Measurements from ENCODE around the gene SV2C.

The SV2C gene

DNA sequence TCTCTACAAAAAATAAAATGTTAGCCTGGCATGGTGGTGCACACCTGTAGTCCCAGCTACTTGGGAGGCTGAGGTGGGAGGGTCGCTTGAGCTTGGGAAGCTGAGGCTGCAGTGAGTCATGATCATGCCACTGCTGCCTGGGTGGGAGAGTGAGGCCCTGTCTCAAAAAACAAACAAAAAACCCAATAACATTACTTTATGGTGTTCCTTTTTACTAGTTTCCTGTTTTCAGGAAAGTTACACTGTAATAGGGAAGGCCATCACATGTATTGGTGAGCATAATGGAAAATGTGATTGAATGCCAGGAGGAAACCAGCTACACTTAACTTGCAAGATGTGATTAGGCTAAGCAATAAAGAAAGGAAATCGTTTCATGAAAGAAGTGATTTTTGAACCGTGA, 42.7 kb downstream of the SV2C start:
- no peak for ATAC-seq
- TF ChIP-seq OSR1 (CRISPR knock-in tag; IDR thresholded peaks at IDR 0.05) (no peak), TOX (CRISPR knock-in tag; IDR thresholded peaks at IDR 0.05; ENCODE audit: borderline replicate concordance) (no peak), ZFP30 (CRISPR knock-in tag; IDR thresholded peaks at IDR 0.05) (no peak), ESRRG (CRISPR knock-in tag; IDR thresholded peaks at IDR 0.05) (no peak), SNAI2 (CRISPR knock-in tag; IDR thresholded peaks at IDR 0.05) (no peak), GLIS3 (CRISPR knock-in tag; IDR thresholded peaks at IDR 0.05) (no peak), ZNF565 (CRISPR knock-in tag; conservative IDR thresholded peaks at IDR 0.05; ENCODE audit: low read depth) (no peak), ISL1 (CRISPR knock-in tag; IDR thresholded peaks at IDR 0.05) (no peak), RARB (CRISPR knock-in tag; IDR thresholded peaks at IDR 0.05) (no peak), ZNF8 (CRISPR knock-in tag; IDR thresholded peaks at IDR 0.05) (no peak), ARNTL (CRISPR knock-in tag; IDR thresholded peaks at IDR 0.05; ENCODE audit: borderline replicate concordance, low read depth) (no peak), BACH2 (CRISPR knock-in tag; IDR thresholded peaks at IDR 0.05; ENCODE audit: borderline replicate concordance) (no peak)
- TF ChIP-seq, protein P1, sequence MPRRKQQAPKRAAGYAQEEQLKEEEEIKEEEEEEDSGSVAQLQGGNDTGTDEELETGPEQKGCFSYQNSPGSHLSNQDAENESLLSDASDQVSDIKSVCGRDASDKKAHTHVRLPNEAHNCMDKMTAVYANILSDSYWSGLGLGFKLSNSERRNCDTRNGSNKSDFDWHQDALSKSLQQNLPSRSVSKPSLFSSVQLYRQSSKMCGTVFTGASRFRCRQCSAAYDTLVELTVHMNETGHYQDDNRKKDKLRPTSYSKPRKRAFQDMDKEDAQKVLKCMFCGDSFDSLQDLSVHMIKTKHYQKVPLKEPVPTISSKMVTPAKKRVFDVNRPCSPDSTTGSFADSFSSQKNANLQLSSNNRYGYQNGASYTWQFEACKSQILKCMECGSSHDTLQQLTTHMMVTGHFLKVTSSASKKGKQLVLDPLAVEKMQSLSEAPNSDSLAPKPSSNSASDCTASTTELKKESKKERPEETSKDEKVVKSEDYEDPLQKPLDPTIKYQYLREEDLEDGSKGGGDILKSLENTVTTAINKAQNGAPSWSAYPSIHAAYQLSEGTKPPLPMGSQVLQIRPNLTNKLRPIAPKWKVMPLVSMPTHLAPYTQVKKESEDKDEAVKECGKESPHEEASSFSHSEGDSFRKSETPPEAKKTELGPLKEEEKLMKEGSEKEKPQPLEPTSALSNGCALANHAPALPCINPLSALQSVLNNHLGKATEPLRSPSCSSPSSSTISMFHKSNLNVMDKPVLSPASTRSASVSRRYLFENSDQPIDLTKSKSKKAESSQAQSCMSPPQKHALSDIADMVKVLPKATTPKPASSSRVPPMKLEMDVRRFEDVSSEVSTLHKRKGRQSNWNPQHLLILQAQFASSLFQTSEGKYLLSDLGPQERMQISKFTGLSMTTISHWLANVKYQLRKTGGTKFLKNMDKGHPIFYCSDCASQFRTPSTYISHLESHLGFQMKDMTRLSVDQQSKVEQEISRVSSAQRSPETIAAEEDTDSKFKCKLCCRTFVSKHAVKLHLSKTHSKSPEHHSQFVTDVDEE (CRISPR knock-in tag; IDR thresholded peaks at IDR 0.05), result no peak
- TF ChIP-seq, protein P2, sequence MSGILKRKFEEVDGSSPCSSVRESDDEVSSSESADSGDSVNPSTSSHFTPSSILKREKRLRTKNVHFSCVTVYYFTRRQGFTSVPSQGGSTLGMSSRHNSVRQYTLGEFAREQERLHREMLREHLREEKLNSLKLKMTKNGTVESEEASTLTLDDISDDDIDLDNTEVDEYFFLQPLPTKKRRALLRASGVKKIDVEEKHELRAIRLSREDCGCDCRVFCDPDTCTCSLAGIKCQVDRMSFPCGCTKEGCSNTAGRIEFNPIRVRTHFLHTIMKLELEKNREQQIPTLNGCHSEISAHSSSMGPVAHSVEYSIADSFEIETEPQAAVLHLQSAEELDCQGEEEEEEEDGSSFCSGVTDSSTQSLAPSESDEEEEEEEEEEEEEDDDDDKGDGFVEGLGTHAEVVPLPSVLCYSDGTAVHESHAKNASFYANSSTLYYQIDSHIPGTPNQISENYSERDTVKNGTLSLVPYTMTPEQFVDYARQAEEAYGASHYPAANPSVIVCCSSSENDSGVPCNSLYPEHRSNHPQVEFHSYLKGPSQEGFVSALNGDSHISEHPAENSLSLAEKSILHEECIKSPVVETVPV (CRISPR knock-in tag; IDR thresholded peaks at IDR 0.05), result no peak
- TF ChIP-seq, protein P3, sequence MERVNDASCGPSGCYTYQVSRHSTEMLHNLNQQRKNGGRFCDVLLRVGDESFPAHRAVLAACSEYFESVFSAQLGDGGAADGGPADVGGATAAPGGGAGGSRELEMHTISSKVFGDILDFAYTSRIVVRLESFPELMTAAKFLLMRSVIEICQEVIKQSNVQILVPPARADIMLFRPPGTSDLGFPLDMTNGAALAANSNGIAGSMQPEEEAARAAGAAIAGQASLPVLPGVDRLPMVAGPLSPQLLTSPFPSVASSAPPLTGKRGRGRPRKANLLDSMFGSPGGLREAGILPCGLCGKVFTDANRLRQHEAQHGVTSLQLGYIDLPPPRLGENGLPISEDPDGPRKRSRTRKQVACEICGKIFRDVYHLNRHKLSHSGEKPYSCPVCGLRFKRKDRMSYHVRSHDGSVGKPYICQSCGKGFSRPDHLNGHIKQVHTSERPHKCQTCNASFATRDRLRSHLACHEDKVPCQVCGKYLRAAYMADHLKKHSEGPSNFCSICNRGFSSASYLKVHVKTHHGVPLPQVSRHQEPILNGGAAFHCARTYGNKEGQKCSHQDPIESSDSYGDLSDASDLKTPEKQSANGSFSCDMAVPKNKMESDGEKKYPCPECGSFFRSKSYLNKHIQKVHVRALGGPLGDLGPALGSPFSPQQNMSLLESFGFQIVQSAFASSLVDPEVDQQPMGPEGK (CRISPR knock-in tag; IDR thresholded peaks at IDR 0.05; ENCODE audit: borderline replicate concordance), result no peak

DNA sequence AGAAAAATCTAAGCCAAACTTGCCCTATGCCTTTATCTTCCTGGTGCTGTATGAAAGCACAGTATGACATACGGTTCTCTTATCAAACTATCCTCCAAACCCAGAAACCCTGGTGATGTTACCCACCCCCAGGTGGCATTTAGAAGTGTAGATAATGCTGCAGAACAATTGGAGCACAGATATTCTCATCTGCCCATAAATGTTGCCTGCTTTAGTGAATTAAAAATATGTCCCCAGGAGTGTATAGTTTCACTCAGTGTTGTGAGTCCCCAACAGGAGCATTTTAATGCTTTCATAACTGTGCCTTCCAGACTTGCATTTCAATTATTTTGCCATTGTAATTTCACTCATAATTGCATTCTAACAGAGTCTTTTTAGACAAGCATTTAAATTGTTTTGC, 50.8 kb downstream of the SV2C start:
- no peak; the same call in 2 of the 3 replicates for ATAC-seq
- TF ChIP-seq, protein P4, sequence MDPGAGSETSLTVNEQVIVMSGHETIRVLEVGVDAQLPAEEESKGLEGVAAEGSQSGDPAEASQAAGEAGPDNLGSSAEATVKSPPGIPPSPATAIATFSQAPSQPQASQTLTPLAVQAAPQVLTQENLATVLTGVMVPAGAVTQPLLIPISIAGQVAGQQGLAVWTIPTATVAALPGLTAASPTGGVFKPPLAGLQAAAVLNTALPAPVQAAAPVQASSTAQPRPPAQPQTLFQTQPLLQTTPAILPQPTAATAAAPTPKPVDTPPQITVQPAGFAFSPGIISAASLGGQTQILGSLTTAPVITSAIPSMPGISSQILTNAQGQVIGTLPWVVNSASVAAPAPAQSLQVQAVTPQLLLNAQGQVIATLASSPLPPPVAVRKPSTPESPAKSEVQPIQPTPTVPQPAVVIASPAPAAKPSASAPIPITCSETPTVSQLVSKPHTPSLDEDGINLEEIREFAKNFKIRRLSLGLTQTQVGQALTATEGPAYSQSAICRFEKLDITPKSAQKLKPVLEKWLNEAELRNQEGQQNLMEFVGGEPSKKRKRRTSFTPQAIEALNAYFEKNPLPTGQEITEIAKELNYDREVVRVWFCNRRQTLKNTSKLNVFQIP (CRISPR knock-in tag; IDR thresholded peaks at IDR 0.05; ENCODE audit: borderline replicate concordance, low read depth), result no peak
- TF ChIP-seq BACH2 (CRISPR knock-in tag; IDR thresholded peaks at IDR 0.05; ENCODE audit: borderline replicate concordance) (no peak), ZNF565 (CRISPR knock-in tag; conservative IDR thresholded peaks at IDR 0.05; ENCODE audit: low read depth) (no peak), CSDC2 (CRISPR knock-in tag; IDR thresholded peaks at IDR 0.05) (no peak), OSR1 (CRISPR knock-in tag; IDR thresholded peaks at IDR 0.05) (no peak), PPARA (CRISPR knock-in tag; IDR thresholded peaks at IDR 0.05; ENCODE audit: borderline replicate concordance) (no peak), SNAI2 (CRISPR knock-in tag; IDR thresholded peaks at IDR 0.05) (no peak), ESRRG (CRISPR knock-in tag; IDR thresholded peaks at IDR 0.05) (no peak), TCF4 (CRISPR knock-in tag; IDR thresholded peaks at IDR 0.05; ENCODE audit: borderline replicate concordance) (0 out of 2 replicates have a peak, but pooled peaks have one; percentile 13), ISL1 (CRISPR knock-in tag; IDR thresholded peaks at IDR 0.05) (peak; percentile 33; the same call in 1 of the 2 replicates), ZFP3 (CRISPR knock-in tag; IDR thresholded peaks at IDR 0.05) (no peak), ZC3H10 (CRISPR knock-in tag; IDR thresholded peaks at IDR 0.05) (no peak)
- TF ChIP-seq, protein P2 (CRISPR knock-in tag; IDR thresholded peaks at IDR 0.05), result no peak

DNA sequence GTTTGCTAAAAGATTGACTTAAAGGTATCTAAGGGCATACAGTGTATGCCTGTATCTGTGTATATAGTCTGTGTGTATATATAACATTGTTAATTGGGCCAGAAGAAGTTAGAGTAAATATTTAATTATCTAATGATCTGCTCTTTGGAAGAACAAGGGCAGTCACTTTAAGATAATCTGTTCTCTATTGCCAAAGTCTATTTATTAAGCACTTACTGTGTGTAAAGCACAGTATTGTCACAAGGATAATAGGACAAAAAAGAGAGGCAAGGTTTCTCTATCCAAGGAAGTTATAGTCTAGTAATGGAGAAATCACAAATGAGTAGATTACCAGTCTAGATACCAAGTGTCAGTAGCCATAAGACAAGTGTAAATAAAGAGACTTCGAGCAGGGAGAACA, 51.5 kb downstream of the SV2C start:
- no peak for ATAC-seq
- TF ChIP-seq TOX (CRISPR knock-in tag; IDR thresholded peaks at IDR 0.05; ENCODE audit: borderline replicate concordance) (no peak), TCF4 (CRISPR knock-in tag; IDR thresholded peaks at IDR 0.05; ENCODE audit: borderline replicate concordance) (no peak), OSR1 (CRISPR knock-in tag; IDR thresholded peaks at IDR 0.05) (no peak), ZNF565 (CRISPR knock-in tag; conservative IDR thresholded peaks at IDR 0.05; ENCODE audit: low read depth) (no peak), ESRRG (CRISPR knock-in tag; IDR thresholded peaks at IDR 0.05) (no peak), ZFP30 (CRISPR knock-in tag; IDR thresholded peaks at IDR 0.05) (no peak)
- TF ChIP-seq, protein P1 (CRISPR knock-in tag; IDR thresholded peaks at IDR 0.05), result no peak

All from SK-N-SH treated with all-trans-retinoic acid at 6 μM for 48 hours (cell line).